GM12873 (cell line): Measurements from ENCODE around the gene PRICKLE2.

Experiments
- CTCF ChIP-seq: IDR thresholded peaks from 2 replicates; pipeline ENCODE4 v1.5.1; 2012; ENCODE audit warnings: low read depth, mild to moderate bottlenecking, moderate library complexity, low read length, control low read depth; ENCODE audit not compliant: insufficient read depth; ENCODE audit errors: missing control alignments

PRICKLE2 gene

GRCh38 chr3:64224826-64225610 lies at the start of gene PRICKLE2:
Gene PRICKLE2 (minus strand): TSS chr3:64225466. CDS start chr3:64198927, 26,539 bp downstream.
- peak; percentile 16 for TF ChIP-seq CTCF

- no peak for TF ChIP-seq CTCF
These were observed 47.6 kb upstream of the PRICKLE2 start for GRCh38 chr3:64272842-64273241.

- TF ChIP-seq CTCF: no peak
These were observed 47.0 kb upstream of the PRICKLE2 start for GRCh38 chr3:64272271-64272670.

- TF ChIP-seq CTCF: no peak
These were observed 46.4 kb upstream of the PRICKLE2 start for GRCh38 chr3:64271631-64272030.

- no peak for TF ChIP-seq CTCF
These were observed 45.6 kb upstream of the PRICKLE2 start for GRCh38 chr3:64270866-64271260.

- TF ChIP-seq CTCF: no peak
These were observed 45.0 kb upstream of the PRICKLE2 start for GRCh38 chr3:64270142-64270865.

- TF ChIP-seq CTCF: no peak
These were observed 43.7 kb upstream of the PRICKLE2 start for GRCh38 chr3:64268926-64269325.
